SK-N-SH treated with all-trans-retinoic acid at 6 μM for 48 hours (cell line): ENCODE results near the gene RAP1A.

ENCODE experiments used
- ARNTL ChIP-seq: fragments of 450-650 bp; formaldehyde crosslinking; IDR thresholded peaks from 2 replicates; pipeline ENCODE4 v1.5.0; 2020; ENCODE audit warnings: low read depth, mild to moderate bottlenecking, moderate library complexity, borderline replicate concordance
- ISL1 ChIP-seq: fragments of 250-450 bp; sonication (Bioruptor Pico); IDR thresholded peaks from 2 replicates; pipeline ENCODE4 v2.1.2; 2022; ENCODE audit warnings: mild to moderate bottlenecking, moderate library complexity
- RARB ChIP-seq: fragments of 250-450 bp; sonication (Bioruptor Pico); IDR thresholded peaks from 2 replicates; pipeline ENCODE4 v1.8.0; 2021; ENCODE audit warnings: mild to moderate bottlenecking, moderate library complexity

- TF ChIP-seq ISL1 (CRISPR knock-in tag), result no peak
- no peak for TF ChIP-seq RARB (CRISPR knock-in tag)
- no peak for TF ChIP-seq ARNTL (CRISPR knock-in tag)
These were observed 142.7 kb downstream of the RAP1A start for GRCh38 chr1:111762332-111762731.
